Skeletal muscle satellite cell (primary cell): ENCODE results near the gene PIM2.

Experiments used
- H3K27me3 ChIP-seq: 2 replicates; pipeline ENCODE4 v1.7.0; 2013; ENCODE audit warnings: low read length; ENCODE audit not compliant: control insufficient read depth, insufficient read depth
- H3K36me3 ChIP-seq: 2 replicates; pipeline ENCODE4 v1.7.0; 2013; ENCODE audit warnings: mild to moderate bottlenecking, control low read depth, low read length; ENCODE audit not compliant: insufficient read depth
- H3K4me1 ChIP-seq: 2 replicates; pipeline ENCODE4 v1.7.0; 2013; ENCODE audit warnings: low read length; ENCODE audit not compliant: control insufficient read depth, insufficient read depth
- H3K4me2 ChIP-seq: 2 replicates; pipeline ENCODE4 v1.7.0; 2013; ENCODE audit warnings: mild to moderate bottlenecking, low read length
- H3K4me3 ChIP-seq: 2 replicates; pipeline ENCODE4 v1.7.0; 2013; ENCODE audit warnings: low read length
- H3K9ac ChIP-seq: 2 replicates; pipeline ENCODE4 v1.7.0; 2013; ENCODE audit warnings: mild to moderate bottlenecking, low read depth, low read length, moderate library complexity
- H3K9me3 ChIP-seq: replicated peaks from 2 replicates; pipeline ENCODE4 v1.7.0; 2013; ENCODE audit warnings: mild to moderate bottlenecking, control low read depth, low read length

PIM2 gene

GRCh38 chrX:48948589-48948988 is 29.8 kb upstream of the PIM2 start:
- H3K9me3 ChIP-seq = no peaks in the 10 kb centered on the region
- H3K4me2 ChIP-seq = no peak overlapping the region
- H3K36me3 ChIP-seq = peaks cover 3% of the 10 kb centered on the region
- H3K4me1 ChIP-seq = no peaks in the 10 kb centered on the region
- no peaks in the 10 kb centered on the region for H3K27me3 ChIP-seq
- H3K9ac ChIP-seq = no peak overlapping the region
- no peak overlapping the region for H3K4me3 ChIP-seq

GRCh38 chrX:48945517-48946348 is 26.9 kb upstream of the PIM2 start:
- no peaks in the 10 kb centered on the region for H3K27me3 ChIP-seq
- H3K4me1 ChIP-seq = no peaks in the 10 kb centered on the region
- no peak overlapping the region for H3K4me2 ChIP-seq
- H3K4me3 ChIP-seq = no peak overlapping the region
- H3K9ac ChIP-seq = no peak overlapping the region
- H3K9me3 ChIP-seq = no peaks in the 10 kb centered on the region
- peaks cover 6% of the 10 kb centered on the region for H3K36me3 ChIP-seq

GRCh38 chrX:48942895-48943294 is 24.1 kb upstream of the PIM2 start:
- no peak overlapping the region for H3K4me2 ChIP-seq
- no peak overlapping the region for H3K4me3 ChIP-seq
- H3K27me3 ChIP-seq = no peaks in the 10 kb centered on the region
- H3K4me1 ChIP-seq = no peaks in the 10 kb centered on the region
- no peak overlapping the region for H3K9ac ChIP-seq
- H3K36me3 ChIP-seq = peaks cover 10% of the 10 kb centered on the region
- H3K9me3 ChIP-seq = no peaks in the 10 kb centered on the region

DNA sequence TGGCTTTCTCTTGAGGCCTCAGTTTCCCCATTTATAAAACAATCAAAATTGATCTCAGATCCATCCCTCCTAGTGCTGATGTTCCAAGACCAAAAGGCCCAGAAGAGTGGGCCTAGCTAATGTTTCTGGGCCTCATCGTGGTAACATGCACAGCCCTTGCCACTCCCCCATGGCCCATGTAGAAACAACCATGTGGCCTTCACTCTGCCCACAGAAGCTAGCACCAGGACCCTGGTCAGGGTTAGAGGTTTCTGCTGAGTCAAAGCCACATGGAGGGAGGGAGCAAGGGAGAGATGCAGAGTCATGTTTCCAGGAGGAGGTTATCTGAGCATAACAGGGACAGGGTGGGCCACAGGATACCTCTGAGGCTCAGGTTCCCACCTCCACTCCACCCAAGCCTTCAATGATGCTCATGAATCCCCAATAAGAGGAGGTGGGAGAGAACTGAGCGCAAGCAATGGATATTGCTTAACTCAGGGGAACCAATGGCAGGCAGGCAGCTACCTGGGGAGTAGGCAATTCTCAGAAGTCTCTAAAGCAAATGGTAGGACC is 21.7 kb upstream of the PIM2 start:
- H3K4me1 ChIP-seq = no peaks in the 10 kb centered on the region
- no peak overlapping the region for H3K9ac ChIP-seq
- no peak overlapping the region for H3K4me3 ChIP-seq

DNA sequence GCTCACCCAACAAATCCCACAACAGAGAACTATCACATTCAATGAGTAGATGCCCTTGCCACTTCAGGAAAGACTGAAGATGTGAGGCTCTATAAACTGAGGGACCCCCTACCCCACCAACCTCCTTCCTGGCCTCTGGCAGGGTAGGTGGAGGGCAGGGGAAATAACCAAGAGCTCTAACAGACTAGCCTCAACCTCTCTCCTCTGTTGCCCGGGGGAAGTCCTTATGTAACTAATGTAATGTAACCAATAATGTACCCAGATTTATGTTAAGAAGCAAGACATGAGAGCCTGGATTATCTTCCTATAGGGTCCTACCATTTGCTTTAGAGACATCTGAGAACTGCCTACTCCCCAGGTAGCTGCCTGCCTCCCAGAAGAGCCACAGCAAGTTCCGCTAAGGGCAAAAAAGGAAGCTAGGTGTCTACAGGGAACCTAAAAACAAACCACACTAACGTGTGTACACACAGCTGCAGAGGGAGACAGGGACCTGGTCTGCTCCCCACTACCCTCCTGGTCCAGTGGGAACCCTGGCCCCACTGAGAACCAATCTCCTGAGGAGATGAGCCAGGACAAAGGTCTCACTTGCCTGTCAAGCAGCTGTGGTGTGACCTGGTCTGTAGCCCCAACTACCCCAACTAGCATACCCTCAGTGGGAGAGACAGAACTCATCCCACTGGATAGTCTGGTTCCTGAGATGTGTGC is 20.9 kb upstream of the PIM2 start:
- no peak overlapping the region for H3K4me2 ChIP-seq
- H3K27me3 ChIP-seq = no peaks in the 10 kb centered on the region
- no peaks in the 10 kb centered on the region for H3K4me1 ChIP-seq
- H3K4me3 ChIP-seq = no peak overlapping the region
- no peak overlapping the region for H3K9ac ChIP-seq
- peaks cover 13% of the 10 kb centered on the region for H3K36me3 ChIP-seq
- H3K9me3 ChIP-seq = no peaks in the 10 kb centered on the region

More for the DNA sequence above, 21.7 kb upstream of the PIM2 start:
- H3K36me3 ChIP-seq = peaks cover 10% of the 10 kb centered on the region
- H3K27me3 ChIP-seq = no peaks in the 10 kb centered on the region
- no peaks in the 10 kb centered on the region for H3K9me3 ChIP-seq
- H3K4me2 ChIP-seq = no peak overlapping the region

GRCh38 chrX:48938721-48939425 is 20.0 kb upstream of the PIM2 start:
- no peaks in the 10 kb centered on the region for H3K4me1 ChIP-seq
- no peak overlapping the region for H3K4me3 ChIP-seq
- no peaks in the 10 kb centered on the region for H3K9me3 ChIP-seq
- no peaks in the 10 kb centered on the region for H3K27me3 ChIP-seq
- peaks cover 21% of the 10 kb centered on the region for H3K36me3 ChIP-seq
- H3K9ac ChIP-seq = no peak overlapping the region
- H3K4me2 ChIP-seq = no peak overlapping the region

GRCh38 chrX:48937054-48937907 is 18.5 kb upstream of the PIM2 start:
- Histone ChIP-seq H3K9ac (no peak overlapping the region), H3K27me3 (no peaks in the 10 kb centered on the region), H3K4me3 (no peak overlapping the region), H3K36me3 (peaks cover 19% of the 10 kb centered on the region), H3K4me2 (no peak overlapping the region), H3K9me3 (no peaks in the 10 kb centered on the region), H3K4me1 (no peaks in the 10 kb centered on the region)

DNA sequence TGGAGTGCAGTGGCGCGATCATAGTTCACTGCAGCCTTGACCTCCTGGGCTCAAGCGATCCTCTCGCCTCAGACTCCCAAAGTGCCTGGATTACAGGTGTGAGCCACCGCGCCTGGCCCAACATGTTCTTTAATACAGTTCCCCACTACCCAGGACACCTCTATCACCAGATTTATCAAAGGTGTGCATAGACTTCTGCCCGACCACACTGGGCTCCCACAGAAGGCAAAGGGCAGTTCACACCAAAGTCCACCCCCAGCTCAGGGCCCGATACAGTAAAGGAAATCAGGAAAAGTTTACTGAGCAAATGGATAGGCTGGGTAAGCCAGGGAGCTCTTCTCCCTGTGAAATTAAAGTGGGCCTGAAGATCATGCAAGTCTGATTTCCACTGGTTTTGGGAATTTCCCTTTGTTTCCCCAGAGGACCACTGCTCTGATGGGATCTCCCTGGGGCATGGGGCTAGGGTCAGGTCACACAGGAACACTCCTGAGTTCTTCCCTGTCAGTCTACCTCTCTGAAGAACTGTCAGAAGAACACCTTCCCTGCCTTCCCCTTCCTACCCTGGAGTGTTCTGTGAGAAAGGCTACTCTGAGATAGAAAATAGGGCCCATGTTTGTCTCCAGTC is 17.7 kb upstream of the PIM2 start:
- Histone ChIP-seq H3K4me1 (no peaks in the 10 kb centered on the region), H3K9ac (no peak overlapping the region), H3K4me2 (no peak overlapping the region), H3K36me3 (peaks cover 19% of the 10 kb centered on the region), H3K9me3 (no peaks in the 10 kb centered on the region), H3K27me3 (no peaks in the 10 kb centered on the region), H3K4me3 (no peak overlapping the region)

GRCh38 chrX:48935301-48935670 is 16.5 kb upstream of the PIM2 start:
- Histone ChIP-seq H3K27me3 (no peaks in the 10 kb centered on the region), H3K36me3 (peaks cover 19% of the 10 kb centered on the region), H3K4me2 (no peak overlapping the region), H3K4me1 (no peaks in the 10 kb centered on the region), H3K9ac (no peak overlapping the region), H3K9me3 (no peaks in the 10 kb centered on the region), H3K4me3 (no peak overlapping the region)

DNA sequence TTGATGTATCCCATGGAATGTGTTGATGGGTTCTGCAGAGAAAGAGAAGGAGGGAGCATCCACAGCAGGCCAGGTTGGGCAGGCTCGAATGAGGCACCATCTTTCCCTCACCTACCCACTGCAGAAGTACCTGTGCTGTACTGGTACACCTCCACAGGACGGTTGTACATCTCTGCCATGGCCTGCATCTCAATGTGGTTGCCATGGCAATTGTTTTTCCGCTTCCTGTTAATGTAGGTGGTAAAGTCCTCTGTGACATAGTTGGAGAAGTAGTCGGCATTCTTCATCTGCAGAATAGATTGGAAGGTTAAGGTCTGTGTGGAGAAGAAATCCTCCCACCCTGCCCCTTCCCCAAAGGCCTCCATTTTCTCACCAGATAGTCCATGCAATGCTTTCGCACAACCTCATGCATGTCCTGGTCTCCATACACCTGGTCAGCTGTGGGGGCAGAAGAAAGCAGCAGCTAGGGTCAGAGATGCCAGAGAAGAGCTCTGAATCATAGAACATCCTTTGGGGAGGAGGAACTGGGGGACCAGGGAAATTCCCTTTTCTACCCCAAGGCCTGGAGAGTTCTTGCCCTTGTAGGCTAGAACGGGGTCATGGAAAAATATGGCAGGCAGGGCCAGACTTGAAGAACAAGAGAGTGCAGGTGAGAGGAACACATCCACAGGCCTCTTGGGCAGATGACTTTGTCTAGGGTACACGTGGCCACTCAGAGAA is 15.9 kb upstream of the PIM2 start:
- Histone ChIP-seq H3K4me2 (no peak overlapping the region), H3K9ac (no peak overlapping the region), H3K4me3 (no peak overlapping the region), H3K27me3 (no peaks in the 10 kb centered on the region), H3K36me3 (peaks cover 20% of the 10 kb centered on the region), H3K9me3 (no peaks in the 10 kb centered on the region), H3K4me1 (no peaks in the 10 kb centered on the region)
